GM18951 (cell line): Measurements from ENCODE around the gene B3GAT1.
"Not testable (repeated sequence)": the region's sequence is repeated elsewhere in the genome, so short reads cannot be mapped to it uniquely, and the experiment has no call there.

Source experiments
- POLR2A ChIP-seq: IDR thresholded peaks from 4 replicates; pipeline ENCODE4 v1.6.1; 2011; ENCODE audit warnings: mild to moderate bottlenecking; ENCODE audit not compliant: insufficient read length, insufficient read depth; ENCODE audit errors: extremely low read depth
- in situ Hi-C: fragments of 300-500 bp; cut with MboI; formaldehyde crosslinking; loops from one replicate; pipeline ENCODE4 v1.12.0; 2022; ENCODE audit warnings: low sequenced_read_pairs, mixed read lengths, inconsistent platforms; ENCODE audit not compliant: unreplicated experiment

B3GAT1 gene

GRCh38 chr11:134347441-134347840 is 64.6 kb downstream of the B3GAT1 start:
- in situ Hi-C loops: no loop called here
- no peak for TF ChIP-seq POLR2A

GRCh38 chr11:134346976-134347350 is 65.1 kb downstream of the B3GAT1 start:
- in situ Hi-C loops: no loop called here

GRCh38 chr11:134346101-134346975 is 65.7 kb downstream of the B3GAT1 start:
- no peak for TF ChIP-seq POLR2A
- in situ Hi-C loops: no loop called here

More at GRCh38 chr11:134346976-134347350, 65.1 kb downstream of the B3GAT1 start:
- TF ChIP-seq POLR2A: no peak

GRCh38 chr11:134345237-134345550 is 66.8 kb downstream of the B3GAT1 start:
- in situ Hi-C loops: no loop called here
- no peak for TF ChIP-seq POLR2A

- in situ Hi-C loops: not testable (repeated sequence)
These were observed 67.4 kb downstream of the B3GAT1 start for GRCh38 chr11:134344497-134345236.

- in situ Hi-C loops: no loop called here
- TF ChIP-seq POLR2A: no peak
These were observed 68.4 kb downstream of the B3GAT1 start for GRCh38 chr11:134343646-134344045.

GRCh38 chr11:134342572-134343340 is 69.3 kb downstream of the B3GAT1 start:
- in situ Hi-C loops: no loop called here
- TF ChIP-seq POLR2A: no peak

GRCh38 chr11:134341805-134342571 is 70.1 kb downstream of the B3GAT1 start:
- in situ Hi-C loops: no loop called here
- TF ChIP-seq POLR2A: no peak

GRCh38 chr11:134340354-134340964 is 71.6 kb downstream of the B3GAT1 start:
- in situ Hi-C loops: no loop called here
- TF ChIP-seq POLR2A: no peak

- TF ChIP-seq POLR2A: no peak
- in situ Hi-C loops: no loop called here
These were observed 72.3 kb downstream of the B3GAT1 start for GRCh38 chr11:134339756-134340155.

- no peak for TF ChIP-seq POLR2A
- in situ Hi-C loops: no loop called here
These were observed 73.4 kb downstream of the B3GAT1 start for GRCh38 chr11:134338654-134339053.

- in situ Hi-C loops: no loop called here
- no peak for TF ChIP-seq POLR2A
These were observed 74.0 kb downstream of the B3GAT1 start for GRCh38 chr11:134338068-134338467.
